ENCODE measurements around the gene FRMD8.

DNA sequence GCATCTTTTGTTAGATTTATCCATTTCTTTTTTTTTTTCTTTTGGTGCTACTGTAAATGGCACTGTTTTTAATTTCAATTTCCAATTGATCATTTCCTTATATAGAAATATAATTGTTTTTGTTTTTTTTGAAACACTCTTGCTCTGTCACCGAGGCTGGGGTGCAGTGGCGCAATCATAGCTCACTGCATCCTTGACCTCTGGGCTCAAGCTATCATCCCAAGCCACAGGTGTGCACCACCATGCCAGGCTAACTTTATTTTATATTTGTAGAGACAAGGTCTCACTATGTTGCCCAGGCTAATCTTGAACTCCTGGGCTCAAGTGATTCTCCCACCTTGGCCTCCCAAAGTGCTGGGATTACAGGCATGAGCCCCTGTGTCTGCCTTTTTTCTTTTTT, 16.4 kb downstream of the FRMD8 start:
- TF ChIP-seq CTCF (optimal IDR thresholded peaks at IDR 0.05 in 1 of 3, IDR thresholded peaks at IDR 0.05 in 1 of 3, conservative IDR thresholded peaks at IDR 0.05 in 1 of 3; ENCODE audit: extremely low read depth in 1 of 3, insufficient read depth in 2 of 3, low read length in 3 of 3) (no peak), EZH2 (IDR thresholded peaks at IDR 0.05; ENCODE audit: low read length) (no peak)
